Astrocyte of the spinal cord (primary cell): ENCODE results near the gene STRBP.

Source experiments
- DNase-seq: peaks from one replicate; pipeline ENCODE4 v3.0.0; 2011; ENCODE audit warnings: low read depth, low spot score
- H3K4me3 ChIP-seq: 2 replicates; pipeline ENCODE4 v1.5.1; 2011; ENCODE audit warnings: low read depth, mild to moderate bottlenecking, low read length, moderate library complexity
- in situ Hi-C: cut with HindIII; loops from 2 replicates; pipeline ENCODE4 v1.10.0; 2017; ENCODE audit warnings: low sequenced_read_pairs
- TF ChIP-seq, protein P1 (sequence below): IDR thresholded peaks from 2 replicates; pipeline ENCODE4 v1.5.1; 2012; ENCODE audit warnings: low read depth, mild to moderate bottlenecking, low read length, inconsistent platforms

Gene STRBP

DNA sequence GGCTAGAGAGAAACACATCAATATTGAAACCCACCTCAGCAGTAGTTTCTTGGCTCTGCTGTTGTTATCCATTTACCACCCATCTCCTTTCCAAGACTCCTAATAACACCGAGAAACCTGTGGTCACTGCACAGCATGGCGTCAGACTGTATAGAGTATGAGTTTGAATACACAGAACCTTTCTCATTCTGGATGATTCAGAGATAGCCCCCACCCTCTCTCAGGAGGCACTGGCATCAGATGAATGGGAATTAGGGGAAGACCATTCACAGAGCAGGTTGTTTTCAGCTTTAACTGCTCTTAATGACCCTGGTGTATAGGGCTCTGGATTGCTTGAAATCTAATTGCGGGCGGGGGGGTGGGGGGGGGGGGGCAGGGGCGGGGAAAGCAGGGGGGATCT is 148.3 kb downstream of the STRBP start:
- in situ Hi-C loops: no loop called here
- peak; percentile 75 for DNase-seq
- H3K4me3 ChIP-seq: no peak overlapping the region
- TF ChIP-seq, protein P1, sequence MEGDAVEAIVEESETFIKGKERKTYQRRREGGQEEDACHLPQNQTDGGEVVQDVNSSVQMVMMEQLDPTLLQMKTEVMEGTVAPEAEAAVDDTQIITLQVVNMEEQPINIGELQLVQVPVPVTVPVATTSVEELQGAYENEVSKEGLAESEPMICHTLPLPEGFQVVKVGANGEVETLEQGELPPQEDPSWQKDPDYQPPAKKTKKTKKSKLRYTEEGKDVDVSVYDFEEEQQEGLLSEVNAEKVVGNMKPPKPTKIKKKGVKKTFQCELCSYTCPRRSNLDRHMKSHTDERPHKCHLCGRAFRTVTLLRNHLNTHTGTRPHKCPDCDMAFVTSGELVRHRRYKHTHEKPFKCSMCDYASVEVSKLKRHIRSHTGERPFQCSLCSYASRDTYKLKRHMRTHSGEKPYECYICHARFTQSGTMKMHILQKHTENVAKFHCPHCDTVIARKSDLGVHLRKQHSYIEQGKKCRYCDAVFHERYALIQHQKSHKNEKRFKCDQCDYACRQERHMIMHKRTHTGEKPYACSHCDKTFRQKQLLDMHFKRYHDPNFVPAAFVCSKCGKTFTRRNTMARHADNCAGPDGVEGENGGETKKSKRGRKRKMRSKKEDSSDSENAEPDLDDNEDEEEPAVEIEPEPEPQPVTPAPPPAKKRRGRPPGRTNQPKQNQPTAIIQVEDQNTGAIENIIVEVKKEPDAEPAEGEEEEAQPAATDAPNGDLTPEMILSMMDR: no peak

DNA sequence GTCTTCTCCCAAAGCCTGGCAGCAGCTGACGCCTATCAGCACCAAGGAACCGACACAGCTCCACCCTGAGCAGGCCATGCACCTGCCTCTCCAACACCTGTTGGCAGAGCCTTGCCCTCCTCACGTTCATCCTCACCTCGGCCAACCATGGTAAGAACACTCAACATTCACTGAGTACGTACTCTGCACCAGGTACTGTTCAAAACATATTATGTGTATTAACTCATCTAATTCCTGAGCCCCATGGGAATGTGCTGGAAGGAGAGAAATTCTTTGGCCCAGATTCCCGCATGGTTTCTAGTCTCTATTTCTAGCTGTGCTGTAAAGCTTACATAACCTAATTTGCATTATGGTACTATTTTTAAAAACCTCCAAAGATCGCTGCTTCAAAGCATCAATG is 148.8 kb downstream of the STRBP start:
- TF ChIP-seq, protein P1: no peak
- in situ Hi-C loops: no loop called here
- DNase-seq: peak; percentile 27
- no peak overlapping the region for H3K4me3 ChIP-seq

DNA sequence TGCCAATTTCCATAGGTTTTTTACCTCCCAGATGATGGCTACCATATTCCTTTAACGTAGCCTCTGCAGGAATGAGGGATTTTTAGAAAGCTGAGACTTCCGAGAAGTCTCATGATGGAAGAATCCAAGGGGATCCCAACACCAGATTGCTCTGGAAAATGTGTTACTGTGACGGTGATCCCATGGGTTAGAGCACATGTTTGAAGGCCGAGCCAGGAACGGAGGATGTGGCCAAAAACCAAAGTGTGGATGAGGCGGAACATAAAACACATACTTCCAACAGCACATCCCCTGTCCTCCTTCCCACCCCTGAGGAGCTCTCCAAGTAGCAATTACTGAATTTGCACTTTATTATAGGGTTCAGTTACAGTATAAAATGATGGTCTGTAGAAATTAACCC is 152.3 kb downstream of the STRBP start:
- in situ Hi-C loops: no loop called here
- H3K4me3 ChIP-seq: no peak overlapping the region
- TF ChIP-seq, protein P1: no peak
- no peak for DNase-seq

DNA sequence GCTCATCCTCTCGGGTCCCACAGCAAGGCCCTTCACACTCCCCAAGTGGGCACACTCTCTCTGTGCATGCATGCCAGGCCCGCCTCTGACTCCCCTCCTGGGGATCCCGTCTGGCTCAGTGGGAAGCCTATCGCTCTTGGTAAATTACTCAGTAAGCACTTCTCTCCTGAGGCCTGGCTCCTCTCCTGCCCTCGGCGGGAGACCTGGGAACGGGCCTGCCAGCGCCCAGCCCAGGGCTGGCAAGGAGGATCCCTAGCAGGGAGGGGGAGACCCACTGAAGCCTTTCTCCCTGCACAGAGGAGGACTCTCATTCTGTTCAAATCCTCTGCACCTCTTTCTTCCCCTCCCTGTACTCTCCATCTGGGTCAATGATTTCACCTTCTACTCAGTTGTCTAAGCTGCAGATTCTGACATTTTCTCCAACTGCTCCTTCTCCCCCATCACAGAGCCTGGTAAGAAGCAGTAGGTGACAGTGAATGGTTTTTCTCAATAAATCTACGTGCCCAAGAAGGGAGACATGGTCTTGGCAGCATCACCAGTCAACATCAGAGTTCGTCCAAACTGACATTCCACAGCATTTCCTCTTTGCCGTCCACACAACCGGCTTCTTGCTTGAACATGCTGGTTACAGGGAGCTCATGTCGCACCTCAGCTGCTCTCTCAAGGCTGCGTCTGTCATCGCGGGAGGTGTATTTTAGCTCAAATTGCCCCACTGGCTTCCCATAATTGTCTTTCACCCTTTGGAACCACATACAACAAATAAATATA is 153.1 kb downstream of the STRBP start:
- no peak overlapping the region for H3K4me3 ChIP-seq
- TF ChIP-seq, protein P1: no peak
- DNase-seq: no peak
- in situ Hi-C loops: no loop called here

DNA sequence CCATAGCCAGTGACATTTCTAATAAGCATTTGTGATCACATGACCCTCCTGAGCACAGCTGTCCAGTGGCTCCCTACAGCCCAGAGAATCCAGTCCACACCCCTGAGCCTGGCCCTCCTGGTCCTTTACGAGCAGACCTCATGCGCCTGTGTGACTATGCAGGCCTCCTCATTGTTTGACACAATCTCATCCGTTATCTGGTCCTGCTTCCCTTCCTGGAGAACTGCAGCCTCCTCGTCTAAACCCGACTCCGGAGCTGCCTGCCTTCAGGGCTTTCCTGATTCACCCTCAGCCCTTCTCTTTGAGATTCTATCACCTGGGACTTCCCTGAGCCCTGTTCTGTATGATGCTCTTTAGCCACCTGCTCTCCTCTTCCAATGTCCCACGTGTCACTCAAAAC is 155.2 kb downstream of the STRBP start:
- in situ Hi-C loops: no loop called here
- TF ChIP-seq, protein P1: no peak
- no peak for DNase-seq
- no peak overlapping the region for H3K4me3 ChIP-seq

DNA sequence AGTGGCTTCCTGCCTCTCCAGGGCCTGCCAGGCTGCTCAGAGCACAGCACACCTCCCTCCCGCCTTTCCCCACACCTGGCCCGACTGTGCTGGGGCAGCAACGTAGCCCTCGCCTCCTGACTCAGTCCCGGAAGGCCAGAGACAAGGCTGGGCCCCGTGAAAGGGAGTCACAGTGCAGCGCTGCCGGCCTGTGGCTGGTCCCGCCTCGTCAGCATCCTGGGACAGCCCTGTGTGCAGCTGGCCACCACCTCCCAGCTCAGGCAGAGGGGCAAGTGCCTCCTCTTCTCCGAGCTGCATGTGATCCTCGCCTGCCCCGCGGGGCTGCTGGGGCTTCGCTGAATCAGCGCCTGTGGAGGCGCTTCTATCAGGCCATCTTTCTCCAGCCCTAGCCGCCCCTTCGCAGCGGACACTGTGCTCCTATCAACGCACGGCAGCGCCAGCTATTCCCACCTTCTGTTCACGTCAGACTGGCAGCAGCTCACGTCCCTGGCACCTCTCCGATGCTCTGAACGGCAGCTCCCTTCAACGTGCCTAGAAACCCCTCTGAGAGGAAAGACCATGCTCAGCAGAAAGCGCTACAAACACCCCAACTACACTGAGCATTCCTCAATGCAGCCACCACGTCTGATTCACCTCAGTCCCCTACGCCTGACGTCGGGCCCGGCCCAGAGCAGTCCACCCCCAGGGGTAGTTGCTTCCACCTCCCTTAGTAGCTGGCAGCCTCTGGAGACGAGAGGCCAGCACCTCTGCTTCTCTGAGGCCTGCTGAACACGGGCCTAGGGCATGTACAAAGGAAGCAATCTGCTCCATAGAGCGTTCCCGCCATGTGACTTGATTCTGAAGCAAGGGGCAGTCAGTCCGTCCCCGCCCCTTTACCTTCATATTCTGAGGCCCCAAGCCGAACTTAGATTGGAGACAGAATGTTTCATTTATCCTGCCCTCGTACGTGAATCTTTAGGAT is 156.1 kb downstream of the STRBP start:
- no peak overlapping the region for H3K4me3 ChIP-seq
- in situ Hi-C loops: no loop called here
- TF ChIP-seq, protein P1: no peak
- DNase-seq: no peak
